ENCODE results near the gene CLEC4M.
"Not testable (repeated sequence)": the region's sequence is repeated elsewhere in the genome, so short reads cannot be mapped to it uniquely, and the experiment has no call there.

The CLEC4M gene

GRCh38 chr19:7744199-7744786 lies 18.8 kb upstream of the CLEC4M start:
- DNase-seq (ENCODE audit: low read depth, low spot score), result no peak
- POLR2A ChIA-PET, result no interaction called here
- TF ChIP-seq, protein P1, sequence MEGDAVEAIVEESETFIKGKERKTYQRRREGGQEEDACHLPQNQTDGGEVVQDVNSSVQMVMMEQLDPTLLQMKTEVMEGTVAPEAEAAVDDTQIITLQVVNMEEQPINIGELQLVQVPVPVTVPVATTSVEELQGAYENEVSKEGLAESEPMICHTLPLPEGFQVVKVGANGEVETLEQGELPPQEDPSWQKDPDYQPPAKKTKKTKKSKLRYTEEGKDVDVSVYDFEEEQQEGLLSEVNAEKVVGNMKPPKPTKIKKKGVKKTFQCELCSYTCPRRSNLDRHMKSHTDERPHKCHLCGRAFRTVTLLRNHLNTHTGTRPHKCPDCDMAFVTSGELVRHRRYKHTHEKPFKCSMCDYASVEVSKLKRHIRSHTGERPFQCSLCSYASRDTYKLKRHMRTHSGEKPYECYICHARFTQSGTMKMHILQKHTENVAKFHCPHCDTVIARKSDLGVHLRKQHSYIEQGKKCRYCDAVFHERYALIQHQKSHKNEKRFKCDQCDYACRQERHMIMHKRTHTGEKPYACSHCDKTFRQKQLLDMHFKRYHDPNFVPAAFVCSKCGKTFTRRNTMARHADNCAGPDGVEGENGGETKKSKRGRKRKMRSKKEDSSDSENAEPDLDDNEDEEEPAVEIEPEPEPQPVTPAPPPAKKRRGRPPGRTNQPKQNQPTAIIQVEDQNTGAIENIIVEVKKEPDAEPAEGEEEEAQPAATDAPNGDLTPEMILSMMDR (IDR thresholded peaks at IDR 0.05; ENCODE audit: insufficient read depth, low read length, missing control alignments), result no peak
- no peak overlapping the region for H3K4me3 ChIP-seq (ENCODE audit: low read depth, low read length)
- CTCF ChIA-PET, result no interaction called here

DNA sequence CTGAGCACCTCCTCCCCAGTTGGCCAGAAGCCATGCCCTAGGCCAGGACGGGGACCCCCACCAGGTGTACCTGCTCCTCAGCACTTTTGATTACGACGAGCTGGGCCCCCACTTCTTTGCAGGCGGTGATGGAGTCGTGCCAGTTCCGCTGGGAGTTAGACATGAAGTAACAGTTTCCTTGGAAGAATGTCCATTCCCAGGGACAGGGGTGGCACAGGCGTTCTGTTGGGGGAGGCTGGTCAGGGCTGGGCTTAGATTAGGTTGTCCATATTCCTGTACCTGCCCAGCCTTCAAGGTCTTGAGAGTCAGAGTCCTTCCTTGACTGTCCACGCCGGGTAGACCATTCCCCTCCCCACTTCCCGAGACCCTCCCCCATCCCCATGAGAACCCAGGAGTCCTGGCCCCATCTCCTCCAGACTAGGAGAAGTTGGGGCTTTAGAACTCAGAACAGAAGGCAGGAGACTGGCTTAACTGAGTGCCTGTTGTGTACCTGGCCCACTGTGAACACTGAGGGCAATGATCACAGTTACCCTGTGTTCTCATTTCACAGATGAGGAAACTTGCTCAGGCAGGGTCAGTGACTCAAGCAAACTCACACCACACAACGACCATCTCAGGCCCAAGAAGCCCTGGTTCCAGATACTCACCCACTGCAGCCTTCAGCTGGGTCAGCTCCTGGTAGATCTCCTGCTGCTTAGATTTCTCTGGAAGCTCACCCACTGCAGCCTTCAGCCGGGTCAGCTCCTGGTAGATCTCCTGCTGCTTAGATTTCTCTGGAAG lies 18.0 kb upstream of the CLEC4M start:
- TF ChIP-seq, protein P1 (IDR thresholded peaks at IDR 0.05; ENCODE audit: insufficient read depth, low read length, missing control alignments), result no peak
- no peak overlapping the region for H3K4me3 ChIP-seq (ENCODE audit: low read depth, low read length)
- no peak for DNase-seq (ENCODE audit: low read depth, low spot score)
- POLR2A ChIA-PET, result interaction anchor here (0.7 kb wide), 1 partner anchor 132 kb away, joined by 3 read pairs; no protein-coding TSS in a partner anchor
- CTCF ChIA-PET, result no interaction called here

- H3K4me3 ChIP-seq (ENCODE audit: low read depth, low read length); CTCF ChIA-PET; DNase-seq (ENCODE audit: low read depth, low spot score); POLR2A ChIA-PET: not testable (repeated sequence)
These were observed 16.7 kb upstream of the CLEC4M start for GRCh38 chr19:7746306-7746705.

DNA sequence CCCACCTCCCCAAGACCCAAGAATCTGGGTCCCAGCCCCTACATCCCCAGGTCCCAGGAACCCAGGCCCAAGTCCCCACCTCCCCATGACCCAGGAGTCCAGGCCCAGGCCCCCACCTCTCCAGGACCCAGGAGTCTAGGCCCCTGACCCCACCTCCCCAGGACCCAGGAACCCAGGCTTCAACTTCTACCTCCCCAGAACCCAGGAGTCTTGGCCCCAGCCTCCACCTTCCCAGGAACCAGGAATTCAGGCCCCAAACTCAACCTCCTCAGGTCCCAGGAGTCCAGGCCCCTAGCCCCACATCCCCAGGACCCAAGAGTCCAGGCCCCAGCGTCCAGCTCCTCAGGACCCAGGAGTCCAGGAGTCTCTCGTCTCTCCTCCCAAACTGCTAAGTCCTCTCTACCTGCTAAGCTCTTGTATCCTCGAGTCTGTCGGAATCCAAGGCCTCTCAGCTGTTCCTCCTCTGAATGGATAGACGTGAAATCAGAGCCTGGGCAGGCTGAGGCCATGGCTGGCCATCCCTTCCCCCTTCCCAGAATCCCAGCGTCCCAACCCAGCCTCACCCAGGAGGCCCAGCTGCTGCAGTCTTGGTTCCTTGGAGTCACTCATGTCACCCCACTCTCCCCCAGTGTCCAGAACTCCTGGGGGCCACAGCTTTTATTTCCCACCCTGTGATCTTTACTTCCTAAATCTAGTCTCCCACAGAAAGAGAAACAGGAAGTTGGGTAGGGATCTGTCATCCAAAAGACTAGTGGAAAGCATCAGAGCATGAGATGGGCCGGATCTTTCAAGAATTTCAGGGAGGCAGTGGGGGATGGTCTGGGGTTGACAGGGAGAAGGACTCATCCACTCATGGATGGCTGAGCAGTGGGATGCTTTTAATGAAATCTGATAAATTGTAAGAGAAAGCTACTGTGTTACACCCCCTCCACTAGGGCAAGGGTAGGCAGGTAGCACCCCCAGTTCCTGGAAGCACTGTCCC lies 15.8 kb upstream of the CLEC4M start, which contains the start of gene CD209:
TSS of gene CD209 (minus strand) at position 632 of the 982 bp plus-strand sequence. CDS start at position 609, 23 bp downstream.
- POLR2A ChIA-PET, result no interaction called here
- no peak within 1 kb of the TSS for H3K4me3 ChIP-seq (ENCODE audit: low read depth, low read length)
- TF ChIP-seq, protein P1 (IDR thresholded peaks at IDR 0.05; ENCODE audit: insufficient read depth, low read length, missing control alignments), result no peak
- no peak for DNase-seq (ENCODE audit: low read depth, low spot score)
- CTCF ChIA-PET, result interaction anchor here (1.1 to 1.4 kb wide), 3 partner anchors 12 to 66 kb away, joined by 4 to 7 read pairs (median 6); partner anchors contain the start of gene TRAPPC5

- no peak overlapping the region for H3K4me3 ChIP-seq (ENCODE audit: low read depth, low read length)
- DNase-seq (ENCODE audit: low read depth, low spot score), result no peak
- POLR2A ChIA-PET, result no interaction called here
- TF ChIP-seq, protein P1 (IDR thresholded peaks at IDR 0.05; ENCODE audit: insufficient read depth, low read length, missing control alignments), result no peak
- CTCF ChIA-PET, result interaction anchor here (1.1 to 1.4 kb wide), 3 partner anchors 13 to 67 kb away, joined by 4 to 7 read pairs (median 6); partner anchors contain the start of gene TRAPPC5
These were observed 14.9 kb upstream of the CLEC4M start for GRCh38 chr19:7748171-7748570.

GRCh38 chr19:7748756-7749155 lies 14.3 kb upstream of the CLEC4M start:
- CTCF ChIA-PET, result no interaction called here
- TF ChIP-seq, protein P1 (IDR thresholded peaks at IDR 0.05; ENCODE audit: insufficient read depth, low read length, missing control alignments), result no peak
- H3K4me3 ChIP-seq (ENCODE audit: low read depth, low read length), result no peak overlapping the region
- no peak for DNase-seq (ENCODE audit: low read depth, low spot score)
- POLR2A ChIA-PET, result no interaction called here

Data from AG04449 (cell line).